NCI-H2171 (cell line): ENCODE results near the gene DRAP1.
A peak's percentile ranks its signal among the peaks of the same experiment; 100 is the strongest.
"Not testable (repeated sequence)": the region's sequence is repeated elsewhere in the genome, so short reads cannot be mapped to it uniquely, and the experiment has no call there.

Experiments
- DNase-seq: peaks from one replicate; lab custom pipeline; 2025; lab: John Stamatoyannopoulos, UW

The DRAP1 gene

GRCh38 chr11:65931773-65932557 lies 12.7 kb downstream of the DRAP1 start:
- DNase-seq: no peak

- no peak for DNase-seq
Observed at GRCh38 chr11:65932558-65932919, 13.3 kb downstream of the DRAP1 start.

DNA sequence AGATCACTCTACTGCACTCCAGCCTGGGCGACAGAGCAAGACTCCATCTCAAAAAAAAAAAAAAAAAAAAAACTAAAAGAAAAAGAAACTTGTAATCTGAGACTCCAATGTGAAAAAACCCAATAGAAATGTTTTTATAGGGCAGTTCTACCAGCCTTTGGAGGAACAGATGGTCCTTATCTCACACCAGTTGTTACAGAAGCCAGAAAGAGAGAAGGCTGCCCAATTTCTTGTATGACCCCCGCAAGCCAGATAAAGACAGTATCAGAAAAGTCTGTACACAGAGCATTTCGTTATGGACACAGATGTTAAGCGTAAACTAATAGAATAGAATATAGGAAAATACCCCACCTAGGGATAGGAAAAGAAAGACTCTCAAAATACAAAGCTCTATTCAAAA lies 14.8 kb downstream of the DRAP1 start:
- peak; percentile 89 for DNase-seq

GRCh38 chr11:65937766-65938165 lies 18.5 kb downstream of the DRAP1 start:
- no peak for DNase-seq

- DNase-seq: no peak
Observed at GRCh38 chr11:65941720-65942310, 22.6 kb downstream of the DRAP1 start.

DNA sequence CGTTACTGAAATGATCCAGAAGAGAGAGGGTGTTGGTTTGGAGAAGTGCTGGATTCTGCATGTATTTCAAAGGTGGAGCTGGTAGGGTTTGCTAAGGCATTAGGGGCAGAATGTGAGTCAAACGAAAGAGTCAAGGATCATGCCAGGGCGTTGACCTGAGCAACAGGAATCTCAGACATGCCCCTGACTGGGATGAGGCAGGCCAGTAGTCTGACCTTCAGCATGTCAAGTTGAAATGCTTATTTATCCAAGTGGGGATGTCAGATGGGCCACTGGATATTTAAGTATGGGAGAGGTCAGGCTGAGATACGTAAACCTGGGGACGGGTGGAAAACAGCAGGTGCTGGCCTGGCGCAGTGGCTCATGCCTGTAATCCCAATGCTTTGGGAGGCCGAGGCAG lies 23.3 kb downstream of the DRAP1 start:
- no peak for DNase-seq

DNA sequence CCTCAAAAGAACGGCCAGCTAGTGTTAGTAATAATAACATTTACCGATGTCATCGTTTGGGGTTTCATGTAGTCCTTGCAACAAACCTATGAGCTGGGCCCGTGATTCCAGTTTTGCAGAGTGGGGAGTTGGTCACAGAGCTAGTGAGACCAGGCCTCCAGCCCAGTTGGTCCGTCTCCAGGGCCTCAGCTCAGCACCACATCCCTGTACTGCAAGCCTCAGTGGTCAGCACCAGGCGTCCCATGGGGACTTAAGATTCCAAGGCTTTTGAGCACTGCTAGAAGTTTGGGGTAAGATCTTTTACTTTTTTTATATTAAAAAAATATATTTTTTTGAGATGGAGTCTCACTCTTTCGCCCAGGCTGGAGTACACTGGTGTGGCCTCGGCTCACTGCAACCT lies 25.0 kb downstream of the DRAP1 start:
- no peak for DNase-seq

DNA sequence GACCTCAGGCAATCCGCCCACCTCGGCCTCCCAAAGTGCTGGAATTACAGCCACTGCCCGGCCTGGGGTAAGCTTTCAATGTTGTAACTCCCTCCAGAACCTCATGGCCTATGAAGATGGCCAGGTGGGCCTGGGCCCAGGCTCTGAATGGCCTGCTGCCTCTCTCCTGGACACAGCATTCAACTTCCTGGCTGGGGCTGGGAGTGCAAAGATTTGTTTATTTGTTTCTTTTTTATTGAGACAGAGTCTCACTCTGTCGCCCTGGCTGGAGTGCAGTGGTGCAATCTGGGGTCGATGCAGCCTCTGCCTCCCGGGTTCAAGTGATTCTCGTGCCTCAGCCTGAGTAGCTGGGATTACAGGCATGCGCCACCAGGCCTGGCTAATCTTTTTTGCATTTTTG lies 25.5 kb downstream of the DRAP1 start:
- no peak for DNase-seq

GRCh38 chr11:65945430-65945911 lies 26.2 kb downstream of the DRAP1 start, which contains the start of gene TSGA10IP:
Gene TSGA10IP (plus strand): TSS chr11:65945480. CDS start chr11:65945676, 196 bp downstream.
- no peak for DNase-seq

DNA sequence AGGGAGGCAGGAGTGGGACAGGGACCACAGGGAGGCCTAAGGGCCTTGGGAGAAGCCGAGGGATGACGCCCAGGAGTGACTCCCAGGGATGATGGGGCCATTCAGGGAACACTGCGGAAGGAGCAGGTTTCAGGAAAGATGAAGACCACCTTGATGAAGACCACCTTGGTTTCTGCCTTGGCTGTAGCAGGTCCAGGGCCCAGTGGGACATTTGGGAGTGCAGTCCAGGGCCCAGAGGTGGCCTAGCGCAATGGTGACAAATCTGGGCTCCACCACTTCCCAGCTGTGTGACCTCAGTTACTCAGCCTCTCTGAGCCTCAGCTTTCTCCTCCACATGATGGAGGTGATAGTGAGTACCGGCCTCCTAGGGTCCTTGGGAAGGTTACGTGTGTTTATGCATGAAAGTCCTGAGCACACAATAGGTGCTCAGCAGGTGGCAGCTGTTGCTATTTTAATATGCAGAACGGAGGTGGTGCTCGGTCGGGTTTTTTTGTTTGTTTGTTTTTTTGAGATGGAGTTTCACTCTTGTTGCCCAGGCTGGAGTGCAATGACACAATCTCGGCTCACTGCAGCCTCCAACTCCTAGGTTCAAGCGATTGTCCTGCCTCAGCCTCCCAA lies 26.8 kb downstream of the DRAP1 start:
- DNase-seq: no peak

DNA sequence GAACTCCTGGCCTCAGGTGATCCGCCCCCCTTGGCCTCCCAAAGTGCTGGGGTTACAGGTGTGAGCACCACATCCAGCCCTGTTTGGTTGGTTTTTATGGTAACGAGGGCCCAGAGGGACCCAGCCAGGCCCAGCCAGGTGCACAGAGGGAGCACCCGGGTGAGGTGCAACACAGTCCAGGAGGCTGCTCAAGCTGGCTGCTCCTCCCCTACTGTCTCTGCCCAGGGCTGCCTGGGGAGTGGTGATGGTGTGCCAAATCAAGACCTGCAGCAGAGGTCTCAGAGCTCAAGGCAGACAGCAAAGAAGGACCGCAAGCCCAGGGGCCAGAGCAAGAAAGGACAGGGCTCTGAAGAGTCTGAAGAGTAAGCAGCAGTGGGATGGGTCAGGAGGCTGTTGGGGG lies 27.4 kb downstream of the DRAP1 start:
- no peak for DNase-seq

DNA sequence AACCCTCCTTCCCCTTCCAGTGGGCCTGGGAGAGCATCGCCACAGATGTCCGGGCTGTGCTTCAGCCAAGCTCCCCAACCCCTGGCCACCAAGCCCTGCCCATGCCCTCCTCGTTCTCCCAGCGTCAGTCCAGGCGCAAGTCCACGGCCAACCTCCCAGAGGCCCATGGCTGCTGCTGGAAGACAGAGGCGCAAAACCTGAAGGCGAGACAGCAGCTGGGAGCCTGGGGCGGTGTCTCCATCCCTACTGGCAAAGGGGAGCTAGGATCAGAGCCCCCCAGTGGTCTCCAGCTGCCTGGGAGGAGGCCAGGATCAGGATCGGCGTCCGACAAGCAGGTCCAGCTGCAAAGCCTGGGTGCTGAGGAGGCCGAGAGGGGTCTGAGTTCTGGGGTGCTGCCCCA lies 27.9 kb downstream of the DRAP1 start:
- no peak for DNase-seq

DNA sequence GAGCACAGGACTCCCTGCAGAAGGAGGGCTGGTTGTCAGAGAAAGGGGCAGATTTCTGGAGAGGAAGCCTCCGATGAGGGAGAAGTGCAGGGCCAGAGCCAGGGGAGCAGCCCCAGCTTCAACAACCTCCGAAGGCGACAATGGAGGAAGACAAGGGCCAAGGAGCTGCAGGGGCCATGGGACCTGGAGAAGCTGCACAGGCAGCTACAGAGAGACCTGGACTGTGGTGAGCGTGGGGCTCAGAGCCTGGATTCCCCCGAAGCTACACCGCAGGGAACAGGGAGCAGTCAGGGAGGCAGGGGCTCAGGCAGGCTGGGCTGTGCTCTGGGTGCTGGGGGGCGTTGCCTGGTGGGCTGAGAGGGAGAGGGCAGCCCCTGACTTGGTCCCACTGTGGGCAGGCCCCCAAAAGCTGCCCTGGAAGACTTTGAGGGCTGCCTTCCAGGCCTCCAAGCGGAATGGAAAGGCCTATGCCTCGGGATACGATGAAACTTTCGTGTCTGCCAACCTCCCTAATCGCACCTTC lies 28.4 kb downstream of the DRAP1 start:
- DNase-seq: no peak

GRCh38 chr11:65950711-65951110 lies 31.5 kb downstream of the DRAP1 start:
- not testable (repeated sequence) for DNase-seq

- not testable (repeated sequence) for DNase-seq
Observed at GRCh38 chr11:65951641-65952040, 32.4 kb downstream of the DRAP1 start.

GRCh38 chr11:65952052-65952521 lies 32.9 kb downstream of the DRAP1 start:
- DNase-seq: peak; percentile 45

DNA sequence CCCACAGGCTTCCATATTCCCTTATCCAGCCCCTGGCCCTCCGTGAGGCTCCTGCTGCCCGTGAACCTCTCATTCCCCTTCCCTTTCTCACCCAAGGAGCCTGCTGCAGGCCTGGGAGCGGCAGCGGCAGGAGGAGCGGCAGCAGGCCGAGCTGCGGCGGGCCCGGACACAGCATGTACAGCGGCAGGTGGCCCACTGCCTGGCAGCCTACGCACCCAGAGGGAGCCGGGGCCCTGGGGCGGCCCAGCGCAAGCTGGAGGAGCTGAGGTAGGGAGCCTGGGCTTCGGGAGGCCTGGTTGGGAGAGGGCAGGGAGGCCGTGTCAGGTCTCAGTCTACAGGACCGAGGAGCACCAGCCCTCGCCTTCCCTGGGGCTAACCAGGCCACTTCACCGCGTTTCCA lies 34.2 kb downstream of the DRAP1 start:
- DNase-seq: peak; percentile 34

GRCh38 chr11:65954771-65955170 lies 35.5 kb downstream of the DRAP1 start:
- DNase-seq: peak; percentile 90

DNA sequence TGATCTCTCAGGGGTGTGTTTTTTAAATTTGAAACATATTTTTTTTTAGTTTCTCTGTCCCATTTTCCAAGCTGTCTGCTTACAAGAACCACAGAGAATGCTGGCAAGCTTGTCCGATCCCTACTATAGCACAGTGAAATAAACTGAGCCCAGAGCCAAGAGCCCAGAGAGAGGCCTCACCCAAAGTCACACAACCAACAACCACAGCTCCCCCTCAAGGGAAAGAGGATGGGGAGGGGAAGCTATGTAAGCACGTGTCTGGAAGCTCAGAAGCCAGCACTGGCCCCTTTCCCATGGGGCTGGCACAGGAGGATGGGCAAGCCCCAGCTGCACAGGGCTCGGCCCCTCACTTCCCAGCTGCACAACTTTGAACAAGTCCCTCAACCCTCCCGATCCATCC lies 39.1 kb downstream of the DRAP1 start:
- no peak for DNase-seq

- no peak for DNase-seq
Observed at GRCh38 chr11:65958774-65959420, 39.7 kb downstream of the DRAP1 start.

GRCh38 chr11:65960824-65961266 lies 41.6 kb downstream of the DRAP1 start:
- DNase-seq: no peak
